Osteoblast (primary cell): ENCODE data around the gene CDH5. TPM values are rescaled to one million over a fixed set of nuclear protein-coding genes. Genes with fewer than 3 reads are reported as not detected.

Experiments used
- DNase-seq: peaks from one replicate; pipeline ENCODE4 v3.0.0; 2011; ENCODE audit warnings: low spot score, mixed read lengths; ENCODE audit not compliant: insufficient read length; ENCODE audit errors: missing footprints
- H2AFZ ChIP-seq: 2 replicates; pipeline ENCODE4 v1.6.0; 2011; ENCODE audit warnings: mild to moderate bottlenecking, low read length
- H3K27ac ChIP-seq: 2 replicates; pipeline ENCODE4 v1.5.1; 2011; ENCODE audit warnings: mild to moderate bottlenecking, low read depth, low read length, moderate library complexity
- H3K27me3 ChIP-seq: 2 replicates; pipeline ENCODE4 v1.6.0; 2012; ENCODE audit warnings: mild to moderate bottlenecking, control low read depth, inconsistent platforms, low read length, moderate library complexity; ENCODE audit not compliant: insufficient read depth
- H3K36me3 ChIP-seq: 2 replicates; pipeline ENCODE4 v1.5.1; 2011; ENCODE audit warnings: mild to moderate bottlenecking, low read length, control low read depth, moderate library complexity; ENCODE audit not compliant: insufficient read depth
- H3K4me1 ChIP-seq: 2 replicates; pipeline ENCODE4 v1.5.1; 2011; ENCODE audit warnings: mild to moderate bottlenecking, low read length, control low read depth, moderate library complexity; ENCODE audit not compliant: insufficient read depth
- H3K4me2 ChIP-seq: 2 replicates; pipeline ENCODE4 v1.6.0; 2011; ENCODE audit warnings: mild to moderate bottlenecking, low read length; ENCODE audit not compliant: insufficient read depth
- H3K4me3 ChIP-seq: fragments of 200-600 bp; sonication (generic); 3 replicates; pipeline ENCODE4 v1.5.1; 2012; ENCODE audit warnings: mild to moderate bottlenecking, low read length, inconsistent platforms; ENCODE audit not compliant: insufficient read depth
- H3K79me2 ChIP-seq: 2 replicates; pipeline ENCODE4 v1.6.0; 2012; ENCODE audit warnings: mild to moderate bottlenecking, low read length, control low read depth, inconsistent platforms; ENCODE audit not compliant: insufficient read depth
- H3K9me3 ChIP-seq: 2 replicates; pipeline ENCODE4 v1.5.1; 2011; ENCODE audit warnings: low read depth, low read length, control low read depth
- H4K20me1 ChIP-seq: 2 replicates; pipeline ENCODE4 v1.6.0; 2012; ENCODE audit warnings: mild to moderate bottlenecking, low read length, control low read depth; ENCODE audit not compliant: insufficient read depth
- CTCF ChIP-seq: IDR thresholded peaks from 2 replicates; pipeline ENCODE4 v1.5.1; 2011; ENCODE audit warnings: mild to moderate bottlenecking, low read depth, low read length, moderate library complexity; ENCODE audit errors: extremely low read depth
- total RNA-seq: library from RNA; depleted of rRNA; stranded (reverse); fragments of >200 nt; gene quantifications from 2 replicates; pipeline ENCODE4 v1.2.3, GENCODE V29; 2012

The CDH5 gene
- total RNA-seq, 1 donor, result 0.72 TPM

- no peak overlapping the region for H3K27ac ChIP-seq
- no peak for DNase-seq
Observed at GRCh38 chr16:66370786-66371684, 4.5 kb downstream of the CDH5 start.

GRCh38 chr16:66372078-66372897, 5.8 kb downstream of the CDH5 start:
- Histone ChIP-seq H3K9me3 (no peaks in the 10 kb centered on the region), H2AFZ (no peak overlapping the region), H3K36me3 (no peaks in the 10 kb centered on the region), H3K27ac (no peak overlapping the region), H3K27me3 (peaks cover 3% of the 10 kb centered on the region), H3K4me3 (no peak overlapping the region), H3K4me2 (no peak overlapping the region), H3K4me1 (peaks cover 9% of the 10 kb centered on the region), H4K20me1 (no peaks in the 10 kb centered on the region), H3K79me2 (no peaks in the 10 kb centered on the region)
- no peak for DNase-seq
- TF ChIP-seq CTCF, result no peak

More at GRCh38 chr16:66370786-66371684, 4.5 kb downstream of the CDH5 start:
- Histone ChIP-seq H3K4me1 (peaks cover 2% of the 10 kb centered on the region), H2AFZ (no peak overlapping the region), H3K4me3 (no peak overlapping the region), H3K4me2 (no peak overlapping the region), H4K20me1 (no peaks in the 10 kb centered on the region), H3K36me3 (no peaks in the 10 kb centered on the region), H3K79me2 (no peaks in the 10 kb centered on the region), H3K9me3 (no peaks in the 10 kb centered on the region), H3K27me3 (peaks cover 3% of the 10 kb centered on the region)
- TF ChIP-seq CTCF, result no peak

- no peaks in the 10 kb centered on the region for H3K9me3 ChIP-seq
- H3K4me3 ChIP-seq, result no peak overlapping the region
- no peaks in the 10 kb centered on the region for H3K79me2 ChIP-seq
- no peaks in the 10 kb centered on the region for H3K36me3 ChIP-seq
- no peak for DNase-seq
- no peak overlapping the region for H2AFZ ChIP-seq
- no peaks in the 10 kb centered on the region for H3K27me3 ChIP-seq
- no peak overlapping the region for H3K4me2 ChIP-seq
- no peaks in the 10 kb centered on the region for H4K20me1 ChIP-seq
- peaks cover 9% of the 10 kb centered on the region for H3K4me1 ChIP-seq
- no peak overlapping the region for H3K27ac ChIP-seq
- TF ChIP-seq CTCF, result no peak
Observed at GRCh38 chr16:66372898-66373155, 6.3 kb downstream of the CDH5 start.

GRCh38 chr16:66373667-66374066, 7.2 kb downstream of the CDH5 start:
- peaks cover 9% of the 10 kb centered on the region for H3K4me1 ChIP-seq
- no peak overlapping the region for H3K27ac ChIP-seq
- no peaks in the 10 kb centered on the region for H4K20me1 ChIP-seq
- H3K27me3 ChIP-seq, result no peaks in the 10 kb centered on the region
- H3K9me3 ChIP-seq, result no peaks in the 10 kb centered on the region
- no peaks in the 10 kb centered on the region for H3K36me3 ChIP-seq
- H2AFZ ChIP-seq, result no peak overlapping the region
- no peaks in the 10 kb centered on the region for H3K79me2 ChIP-seq
- no peak overlapping the region for H3K4me2 ChIP-seq
- no peak for TF ChIP-seq CTCF
- DNase-seq, result no peak
- no peak overlapping the region for H3K4me3 ChIP-seq
